ENCODE measurements around the gene FMN1. TPM values are rescaled to one million over a fixed set of nuclear protein-coding genes. Genes with fewer than 3 reads are reported as not detected.
A peak's percentile ranks its signal among the peaks of the same experiment; 100 is the strongest.

The FMN1 gene
- total and polyA plus RNA-seq, 2 of the 13 experiments (the other 11 are each of a cell fraction or from before 2014, with no cell fraction given), result 0.20 to 0.60 TPM

- FAIRE-seq (no peak), DNase-seq (ENCODE audit: low spot score) (no peak), ATAC-seq (no peak)
- Histone ChIP-seq H2AFZ (ENCODE audit: low read length) (no peak overlapping the region), H3K27me3 (ENCODE audit: control insufficient read depth in 1 of 2, insufficient read depth in 2 of 2, low read length in 2 of 2) (no peaks in the 10 kb centered on the region), H3K36me3 (replicated peaks in 1 of 2; ENCODE audit: control insufficient read depth in 1 of 2, insufficient read depth in 2 of 2, low read length in 2 of 2) (no peaks in the 10 kb centered on the region), H3K4me1 (ENCODE audit: insufficient read depth, low read length) (no peaks in the 10 kb centered on the region), H3K9ac (ENCODE audit: insufficient read depth, low read depth, low read length) (no peak overlapping the region), H3K4me3 (replicated peaks in 1 of 3; ENCODE audit: insufficient read depth in 1 of 3, low read depth in 2 of 3, low read length in 3 of 3) (no peak overlapping the region), H3K9me3 (ENCODE audit: low read length) (no peaks in the 10 kb centered on the region), H4K20me1 (ENCODE audit: insufficient read depth, low read length) (no peaks in the 10 kb centered on the region), H3K4me2 (ENCODE audit: low read depth, low read length) (no peak overlapping the region), H3K79me2 (ENCODE audit: insufficient read depth, low read length) (no peaks in the 10 kb centered on the region), H3K27ac (ENCODE audit: extremely low read length, insufficient read depth, low read length) (no peak overlapping the region)
- in situ Hi-C loops (cut with HindIII; ENCODE audit: extremely low pct_ligation_motif_present, low pct_unique_long_range_greater_than_20kb) (no loop called here), intact Hi-C loops (cut with micrococcal nuclease; ENCODE audit: unreplicated experiment) (no loop called here)
- POLR2A ChIA-PET, result no interaction called here
- CTCF ChIA-PET (ENCODE audit: low intra/inter-chr PET ratio, low total read pairs), result no interaction called here
- WGBS (ENCODE audit: low lambda C conversion rate), result 62% methylated on average over 4 of the region's 4 CpGs
- BruUV-seq (replicated peaks), result no TSS peak
- TF ChIP-seq MNT (IDR thresholded peaks at IDR 0.05) (peak; percentile 27; the same call in 1 of the 2 replicates), ZNF549 (CRISPR knock-in tag; IDR thresholded peaks at IDR 0.05) (no peak)
Observed at GRCh38 chr15:32823750-32824149, 370.8 kb downstream of the FMN1 start.

GRCh38 chr15:32822739-32823138 is 371.8 kb downstream of the FMN1 start:
- H2AFZ ChIP-seq (ENCODE audit: low read length), result no peak overlapping the region
- H3K9ac ChIP-seq (ENCODE audit: insufficient read depth, low read depth, low read length), result no peak overlapping the region
- no peaks in the 10 kb centered on the region for H4K20me1 ChIP-seq (ENCODE audit: insufficient read depth, low read length)
- H3K36me3 ChIP-seq (replicated peaks in 1 of 2; ENCODE audit: control insufficient read depth in 1 of 2, insufficient read depth in 2 of 2, low read length in 2 of 2), result no peaks in the 10 kb centered on the region
- no peak for ATAC-seq
- BruUV-seq (replicated peaks), result no TSS peak
- no peak for TF ChIP-seq FLYWCH1 (CRISPR knock-in tag; IDR thresholded peaks at IDR 0.05)
- TF ChIP-seq ZNF12 (CRISPR knock-in tag; IDR thresholded peaks at IDR 0.05), result no peak
- in situ Hi-C loops (cut with HindIII; ENCODE audit: extremely low pct_ligation_motif_present, low pct_unique_long_range_greater_than_20kb), result no loop called here
- FAIRE-seq, result no peak
- no peaks in the 10 kb centered on the region for H3K79me2 ChIP-seq (ENCODE audit: insufficient read depth, low read length)
- CTCF ChIA-PET (ENCODE audit: low intra/inter-chr PET ratio, low total read pairs), result no interaction called here
- H3K9me3 ChIP-seq (ENCODE audit: low read length), result no peaks in the 10 kb centered on the region
- no peak for DNase-seq (ENCODE audit: low spot score)
- H3K27me3 ChIP-seq (ENCODE audit: control insufficient read depth in 1 of 2, insufficient read depth in 2 of 2, low read length in 2 of 2), result no peaks in the 10 kb centered on the region
- H3K27ac ChIP-seq (ENCODE audit: extremely low read length, insufficient read depth, low read length), result no peak overlapping the region
- WGBS (ENCODE audit: low lambda C conversion rate), result 54% methylated on average over 3 of the region's 3 CpGs
- no peak overlapping the region for H3K4me2 ChIP-seq (ENCODE audit: low read depth, low read length)
- POLR2A ChIA-PET, result no interaction called here
- H3K4me3 ChIP-seq (replicated peaks in 1 of 3; ENCODE audit: insufficient read depth in 1 of 3, low read depth in 2 of 3, low read length in 3 of 3), result no peak overlapping the region
- no peaks in the 10 kb centered on the region for H3K4me1 ChIP-seq (ENCODE audit: insufficient read depth, low read length)
- intact Hi-C loops (cut with micrococcal nuclease; ENCODE audit: unreplicated experiment), result no loop called here

Data from HepG2 (cell line).